ENCODE measurements around the gene C14orf93.

Gene C14orf93

GRCh38 chr14:23042162-23042965 is 32.4 kb upstream of the C14orf93 start, which contains the start of gene PSMB11:
PSMB11 (plus strand) TSS chr14:23042212; CDS start chr14:23042226, 14 bp downstream.
- no peaks in the 10 kb centered on the region for H3K9me3 ChIP-seq
- H3K36me3 ChIP-seq, result no peaks in the 10 kb centered on the region
- TF ChIP-seq CTCF (IDR thresholded peaks at IDR 0.05), result no peak
- H3K4me3 ChIP-seq (ENCODE audit: low read depth in 1 of 2, low read length in 1 of 2), result no peak within 1 kb of the TSS
- no peaks in the 10 kb centered on the region for H3K27me3 ChIP-seq
- no peaks in the 10 kb centered on the region for H3K4me1 ChIP-seq (ENCODE audit: control insufficient read depth in 1 of 2, insufficient read depth in 1 of 2, low read depth in 1 of 2, low read length in 1 of 2)
- no peak within 1 kb of the TSS for H3K27ac ChIP-seq

- Histone ChIP-seq H3K4me1 (ENCODE audit: control insufficient read depth in 1 of 2, insufficient read depth in 1 of 2, low read depth in 1 of 2, low read length in 1 of 2) (no peaks in the 10 kb centered on the region), H3K27ac (no peak overlapping the region), H3K9me3 (no peaks in the 10 kb centered on the region), H3K36me3 (no peaks in the 10 kb centered on the region), H3K4me3 (ENCODE audit: low read depth in 1 of 2, low read length in 1 of 2) (no peak overlapping the region), H3K27me3 (no peaks in the 10 kb centered on the region)
- TF ChIP-seq CTCF (IDR thresholded peaks at IDR 0.05), result no peak
These were observed 31.8 kb upstream of the C14orf93 start for GRCh38 chr14:23041729-23042128.

GRCh38 chr14:23040100-23040499 is 30.2 kb upstream of the C14orf93 start:
- peaks cover 4 to 5% of the 10 kb centered on the region in 2 experiments for H3K4me1 ChIP-seq (ENCODE audit: control insufficient read depth in 1 of 2, insufficient read depth in 1 of 2, low read depth in 1 of 2, low read length in 1 of 2)
- no peaks in the 10 kb centered on the region for H3K36me3 ChIP-seq
- TF ChIP-seq CTCF (IDR thresholded peaks at IDR 0.05), result no peak
- no peaks in the 10 kb centered on the region for H3K9me3 ChIP-seq
- H3K27ac ChIP-seq, result no peak overlapping the region
- no peaks in the 10 kb centered on the region for H3K27me3 ChIP-seq
- H3K4me3 ChIP-seq (ENCODE audit: low read depth in 1 of 2, low read length in 1 of 2), result no peak overlapping the region

- no peaks in the 10 kb centered on the region for H3K9me3 ChIP-seq
- H3K27ac ChIP-seq, result peak overlapping the region; percentile 86
- H3K4me3 ChIP-seq (ENCODE audit: low read depth in 1 of 2, low read length in 1 of 2), result peak overlapping the region; percentile 77 to 93
- H3K4me1 ChIP-seq (ENCODE audit: control insufficient read depth in 1 of 2, insufficient read depth in 1 of 2, low read depth in 1 of 2, low read length in 1 of 2), result peaks cover 14 to 16% of the 10 kb centered on the region in 2 experiments
- no peak for TF ChIP-seq CTCF (IDR thresholded peaks at IDR 0.05)
- H3K27me3 ChIP-seq, result no peaks in the 10 kb centered on the region
- H3K36me3 ChIP-seq, result peaks cover 9% of the 10 kb centered on the region
These were observed 25.6 kb upstream of the C14orf93 start for GRCh38 chr14:23035303-23036144.

GRCh38 chr14:23034498-23035302 is 24.8 kb upstream of the C14orf93 start, which contains the start of gene PSMB5:
PSMB5 (minus strand) TSS chr14:23034900; CDS start chr14:23034881, 19 bp downstream.
- Histone ChIP-seq H3K27me3 (no peaks in the 10 kb centered on the region), H3K4me3 (ENCODE audit: low read depth in 1 of 2, low read length in 1 of 2) (peak within 1 kb of the TSS; percentile 77 to 93), H3K9me3 (no peaks in the 10 kb centered on the region), H3K27ac (peak within 1 kb of the TSS; percentile 86), H3K4me1 (ENCODE audit: control insufficient read depth in 1 of 2, insufficient read depth in 1 of 2, low read depth in 1 of 2, low read length in 1 of 2) (peaks cover 14 to 16% of the 10 kb centered on the region in 2 experiments), H3K36me3 (peaks cover 9% of the 10 kb centered on the region)
- peak; percentile 71 for TF ChIP-seq CTCF (IDR thresholded peaks at IDR 0.05)
